GM21381 (cell line): ENCODE measurements around the gene TPRKB.
"Not testable (repeated sequence)": the region's sequence is repeated elsewhere in the genome, so short reads cannot be mapped to it uniquely, and the experiment has no call there.

ENCODE experiments used
- ATAC-seq: cut with Tn5 transposase; IDR thresholded peaks from one replicate; pipeline ENCODE4 v1.9.1; 2021; ENCODE audit warnings: mild to moderate bottlenecking, moderate library complexity; ENCODE audit not compliant: unreplicated experiment

The TPRKB gene

DNA sequence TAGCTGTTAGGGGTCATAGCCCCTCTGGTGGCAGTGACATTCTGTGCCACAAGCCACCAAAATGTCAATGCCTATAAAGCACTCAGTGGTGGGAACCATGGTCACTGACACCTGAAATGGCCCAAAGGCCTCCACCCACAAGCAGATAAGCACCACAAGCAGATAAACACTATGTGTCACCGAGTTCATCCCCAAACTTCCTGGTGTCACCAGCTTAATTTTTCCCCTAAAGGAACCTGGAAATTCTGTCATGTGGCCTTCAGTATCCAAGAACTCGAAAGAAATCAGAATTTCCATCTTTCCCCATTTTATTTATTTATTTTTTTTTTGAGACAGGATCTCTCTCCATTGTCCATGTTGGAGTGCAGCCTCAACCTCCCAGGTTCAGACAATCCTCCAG lies 3.6 kb upstream of the TPRKB start:
- no peak for ATAC-seq

DNA sequence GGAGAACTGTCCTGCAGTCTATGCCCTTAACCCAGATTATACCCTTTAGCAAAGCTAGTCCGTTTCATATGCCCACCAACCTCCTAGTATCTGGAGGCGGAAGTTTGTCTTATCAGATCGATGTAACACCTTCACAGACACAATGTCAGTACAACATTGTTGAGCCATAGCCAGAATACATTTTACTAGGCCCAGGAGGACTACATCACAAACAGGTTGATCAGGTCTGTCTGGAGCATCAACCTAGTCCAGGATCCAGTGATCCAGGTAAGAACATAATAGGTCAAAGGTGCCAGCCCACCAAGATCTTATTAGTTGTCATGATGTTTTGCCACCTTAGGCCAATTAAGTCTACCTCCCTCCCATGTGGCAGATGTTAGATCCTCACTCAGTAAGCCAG lies 2.0 kb upstream of the TPRKB start:
- no peak for ATAC-seq

DNA sequence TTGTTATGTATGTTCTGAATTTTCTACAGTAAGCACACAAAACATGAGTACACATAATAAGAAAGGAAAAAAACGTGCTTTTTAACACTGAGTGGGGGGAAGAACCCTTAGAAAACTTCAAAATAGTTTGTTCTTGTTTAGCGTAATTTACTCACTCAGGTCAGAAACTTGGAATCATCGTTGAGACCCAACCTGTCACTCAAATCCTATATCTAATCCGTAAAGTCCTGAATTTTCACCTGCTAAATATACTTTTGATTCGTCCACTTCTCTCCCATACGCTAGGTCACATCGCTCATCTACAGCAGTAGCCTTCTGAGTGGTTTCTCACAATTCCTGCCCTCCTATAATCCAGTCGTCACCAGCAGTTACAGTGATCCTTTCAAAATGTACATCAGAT lies 767 bp downstream of the TPRKB start:
- ATAC-seq = no peak

DNA sequence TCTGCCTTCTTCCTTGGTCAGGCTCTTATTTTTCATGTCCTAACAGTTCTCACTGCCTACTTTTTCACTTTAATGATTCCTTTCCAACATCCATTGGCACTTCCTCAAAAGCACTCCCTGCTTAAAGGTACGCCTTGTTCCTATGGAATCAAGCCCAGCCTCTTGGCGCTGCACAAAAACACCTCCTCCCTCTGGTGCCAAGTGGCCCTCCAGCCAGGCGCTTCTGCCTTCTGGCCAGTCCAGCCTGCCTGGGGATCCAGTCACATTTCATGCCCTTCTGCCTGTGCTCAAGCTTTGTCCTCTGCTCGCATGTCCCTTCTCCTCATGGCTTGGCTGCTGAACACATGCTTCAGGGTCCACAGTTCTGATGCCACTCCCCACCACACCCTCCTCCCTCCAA lies 6.3 kb downstream of the TPRKB start:
- no peak for ATAC-seq

DNA sequence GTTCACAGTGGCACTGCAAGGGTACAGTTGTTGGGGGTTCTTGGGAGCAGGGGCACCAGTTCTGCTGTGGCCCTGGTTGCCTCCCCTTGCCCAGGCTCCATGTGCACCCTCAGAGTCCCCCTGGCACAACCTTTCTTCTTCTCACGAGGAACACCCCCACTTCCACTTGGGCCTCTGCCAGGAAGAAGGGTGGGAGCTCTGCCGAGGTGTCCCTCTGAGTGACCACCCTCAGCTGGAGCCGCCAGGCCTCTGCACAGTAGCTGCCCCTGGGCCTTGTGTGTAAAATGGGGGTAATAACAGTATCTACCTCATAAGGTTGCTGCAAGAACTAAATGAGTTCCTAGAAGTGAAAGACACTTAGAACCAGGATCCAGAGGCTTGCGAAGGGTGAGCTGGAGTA lies 8.4 kb downstream of the TPRKB start:
- no peak for ATAC-seq

DNA sequence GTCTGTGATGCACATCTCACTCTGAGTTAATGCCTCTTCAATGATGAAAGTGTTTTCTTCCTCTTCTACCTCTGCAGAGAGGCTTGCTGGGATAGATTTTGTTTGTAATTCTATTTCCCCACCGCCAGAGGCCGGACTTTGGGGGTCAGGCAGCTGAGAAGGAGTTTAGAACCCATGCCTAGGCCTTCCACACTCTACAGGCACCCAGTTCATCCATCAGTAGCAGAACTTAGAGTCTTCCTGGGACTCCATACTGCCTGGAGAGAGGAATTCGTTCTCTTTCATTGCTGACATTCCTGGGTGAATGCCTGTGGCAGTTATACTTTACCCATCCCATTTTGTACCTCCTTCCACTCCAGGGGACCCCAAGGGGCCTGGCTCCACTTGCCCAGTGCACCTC lies 9.1 kb downstream of the TPRKB start:
- no peak for ATAC-seq

DNA sequence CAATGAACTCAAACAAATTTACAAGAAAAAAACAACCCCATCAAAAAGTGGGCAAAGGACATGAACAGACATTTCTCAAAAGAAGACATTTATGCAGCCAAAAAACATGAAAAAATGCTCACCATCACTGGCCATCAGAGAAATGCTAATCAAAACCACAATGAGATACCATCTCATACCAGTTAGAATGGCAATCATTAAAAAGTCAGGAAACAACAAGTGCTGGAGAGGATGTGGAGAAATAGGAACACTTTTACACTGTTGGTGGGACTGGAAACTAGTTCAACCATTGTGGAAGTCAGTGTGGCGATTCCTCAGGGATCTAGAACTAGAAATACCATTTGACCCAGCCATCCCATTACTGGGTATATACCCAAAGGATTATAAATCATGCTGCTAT lies 10.5 kb downstream of the TPRKB start:
- not testable (repeated sequence) for ATAC-seq

DNA sequence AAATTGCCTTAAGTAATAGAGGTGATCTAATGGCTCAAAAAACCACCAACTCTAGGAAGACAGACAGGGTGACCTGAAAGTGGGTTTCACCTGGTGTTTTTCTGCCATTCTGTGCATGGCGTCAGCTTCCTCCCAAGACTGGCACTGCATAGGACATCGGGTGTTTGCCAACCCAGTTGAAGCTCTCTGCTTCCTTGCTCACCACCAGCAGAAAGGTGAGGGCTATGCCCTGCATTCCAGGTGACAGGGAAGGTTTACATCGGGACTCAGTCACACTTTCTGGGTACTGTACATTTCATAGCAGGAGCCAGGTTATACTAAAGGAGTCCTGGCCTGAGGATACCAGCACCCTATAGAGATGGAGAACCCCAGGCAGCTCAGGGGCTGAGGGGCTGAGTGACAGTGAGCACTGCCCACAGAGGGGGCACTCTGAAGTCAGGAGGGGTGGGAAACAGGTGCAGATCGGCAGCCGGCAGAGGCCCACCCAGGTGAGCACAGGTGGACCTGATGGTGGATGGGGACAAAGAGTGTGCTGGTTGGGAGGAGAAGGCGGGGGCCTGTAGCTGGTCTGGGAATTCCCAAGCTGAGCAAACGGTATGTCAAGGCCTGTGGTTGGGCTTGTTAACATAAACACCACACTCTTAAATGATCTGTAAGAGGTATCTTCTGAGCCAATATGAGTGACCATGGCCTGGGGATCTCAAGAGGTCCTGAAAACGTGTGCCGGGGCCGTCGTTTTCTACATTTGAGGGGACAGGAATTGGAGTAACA lies 18.1 kb downstream of the TPRKB start:
- ATAC-seq = no peak

DNA sequence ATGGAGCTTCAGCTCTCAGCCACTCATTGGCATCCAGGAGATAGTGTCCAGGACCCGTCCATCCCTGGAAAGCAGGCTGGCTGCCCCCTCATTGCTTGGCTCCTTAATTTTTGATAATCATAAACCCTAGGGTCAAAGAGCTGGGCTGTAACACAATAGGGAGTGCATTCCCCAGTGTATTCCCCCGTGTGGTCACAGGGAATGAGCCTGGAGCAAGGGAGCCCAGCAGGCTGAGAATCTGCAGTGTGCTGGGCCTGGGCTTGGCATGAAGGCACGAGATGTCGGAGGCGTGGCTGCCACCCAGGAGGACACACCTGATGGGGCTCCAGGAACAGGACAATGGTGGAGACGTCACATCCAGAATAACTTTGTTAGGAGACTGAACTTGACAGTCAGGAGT lies 18.7 kb downstream of the TPRKB start:
- no peak for ATAC-seq

DNA sequence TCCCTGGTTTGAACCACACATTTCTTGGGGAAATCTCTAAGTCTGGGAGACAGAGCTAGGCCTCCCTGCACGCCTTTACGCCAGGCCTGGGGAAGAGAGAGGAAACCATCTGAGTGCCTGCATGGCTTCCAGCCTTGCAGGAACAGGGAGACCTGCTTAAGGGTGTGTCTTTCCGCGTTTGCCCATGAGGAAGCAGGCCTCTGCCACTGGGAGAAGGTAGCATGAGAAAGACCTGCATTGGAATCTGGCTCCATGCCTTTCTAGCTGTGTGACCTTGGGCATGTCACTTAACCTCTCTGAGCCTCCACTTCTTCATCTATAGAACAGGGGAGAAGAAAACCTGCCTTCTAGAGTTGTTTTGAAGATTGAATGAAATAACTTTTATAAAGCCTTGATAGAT lies 19.4 kb downstream of the TPRKB start:
- ATAC-seq = not testable (repeated sequence)

DNA sequence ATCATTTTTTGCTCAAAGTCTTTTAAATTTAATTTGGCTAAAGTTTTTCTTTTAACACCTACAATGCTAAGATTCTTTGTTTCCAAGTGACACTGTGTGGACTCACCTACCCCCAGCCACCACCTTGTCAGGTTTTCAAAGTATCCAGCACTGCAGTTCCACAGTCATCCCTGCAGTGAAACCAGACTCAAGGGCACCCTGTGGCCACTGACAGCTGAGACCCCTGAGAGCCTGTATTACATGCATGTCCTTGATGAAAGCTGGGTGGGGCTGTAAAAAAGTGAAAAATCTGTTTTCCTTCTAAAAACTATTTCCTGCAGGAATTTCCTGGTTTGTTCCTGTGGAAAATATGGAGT lies 19.9 kb downstream of the TPRKB start:
- ATAC-seq = no peak

DNA sequence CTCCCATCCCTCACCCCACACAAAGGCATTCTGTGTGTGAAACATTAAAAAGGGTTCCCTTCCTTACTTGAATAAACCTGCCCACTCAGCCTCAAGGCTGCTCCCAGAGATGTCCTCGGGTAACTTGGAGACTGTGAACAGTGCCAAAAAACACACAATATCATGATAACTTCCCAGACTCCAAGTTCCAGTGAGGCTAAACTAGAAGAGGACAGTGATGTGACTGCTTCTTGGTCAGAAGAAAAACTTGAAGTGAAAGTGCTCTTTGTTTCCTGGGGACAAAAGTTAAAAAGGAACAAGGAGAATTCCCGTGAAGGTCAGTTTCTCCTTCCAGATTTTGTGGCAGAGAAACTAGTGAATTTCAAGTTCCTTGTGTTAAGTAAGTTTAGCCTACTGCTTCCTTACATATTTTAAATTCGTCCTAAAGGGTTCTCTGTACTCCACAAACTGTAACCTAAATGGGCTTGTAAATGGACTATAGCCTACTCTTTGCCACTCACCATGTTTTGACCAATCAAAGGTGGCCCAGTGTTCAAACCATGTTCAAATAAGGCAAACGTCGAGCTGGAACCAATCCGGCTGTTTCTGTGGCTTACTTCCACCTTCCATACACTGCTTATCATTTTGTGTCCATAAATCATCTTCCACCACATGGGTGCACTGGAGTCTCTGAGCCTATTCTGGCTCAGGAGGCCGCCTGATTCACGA lies 20.4 kb downstream of the TPRKB start:
- no peak for ATAC-seq

DNA sequence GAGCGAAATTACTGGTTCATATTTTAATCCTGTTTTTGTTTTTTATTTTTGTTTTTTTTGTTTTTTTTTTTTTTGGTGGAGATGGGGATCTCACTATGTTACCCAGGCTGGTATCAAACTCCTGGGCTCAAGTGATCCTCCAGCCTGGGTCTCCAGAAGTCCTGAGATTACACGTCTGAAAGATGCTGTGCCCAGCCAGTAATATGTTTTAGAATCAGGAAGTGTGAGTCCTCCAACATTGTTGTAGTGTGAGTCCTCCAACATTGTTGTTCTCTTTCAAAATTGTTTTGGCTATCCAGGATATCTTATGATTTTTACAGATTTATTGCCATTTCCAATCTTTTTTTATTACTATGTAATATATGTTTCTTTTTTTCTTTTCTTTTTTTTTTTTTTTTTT lies 23.1 kb downstream of the TPRKB start:
- ATAC-seq = no peak

DNA sequence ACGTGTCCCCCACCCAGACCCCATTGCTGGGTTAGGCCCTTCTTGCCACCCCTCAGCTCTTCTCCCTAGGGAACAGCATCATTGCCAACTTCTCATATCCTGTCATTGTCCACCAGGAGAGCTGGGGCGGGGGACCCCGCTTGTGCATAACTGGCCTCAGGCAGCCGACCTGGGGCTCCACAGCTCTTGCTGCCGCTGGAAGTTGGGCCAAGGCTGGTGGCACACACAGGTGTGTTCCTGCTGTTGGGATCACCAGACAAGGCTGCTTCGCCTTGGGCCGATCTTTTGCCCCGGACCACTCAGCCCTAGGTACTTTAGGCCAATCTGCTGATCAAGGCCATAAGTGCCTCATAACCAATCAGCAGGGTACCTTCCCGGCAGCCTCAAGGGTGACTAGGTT lies 28.6 kb downstream of the TPRKB start:
- no peak for ATAC-seq

DNA sequence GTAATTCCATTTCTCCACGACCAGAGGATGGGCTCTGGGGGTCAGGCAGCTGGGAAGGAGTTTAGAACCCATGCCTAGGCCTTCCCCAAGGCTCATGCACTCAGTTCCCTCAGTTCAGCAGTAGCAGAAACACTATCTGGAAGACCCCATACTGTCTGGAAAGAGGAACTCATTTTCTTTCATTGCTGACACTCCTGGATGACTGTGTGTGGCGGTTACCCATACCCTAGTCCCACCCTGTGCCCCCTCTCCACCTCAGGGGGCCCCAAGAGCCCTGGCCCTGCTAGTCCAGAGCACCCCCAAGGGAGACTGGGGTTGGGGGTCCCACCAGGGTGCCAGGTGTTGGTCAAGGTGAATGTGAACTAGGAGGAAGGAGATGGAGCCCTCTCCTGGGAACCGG lies 29.5 kb downstream of the TPRKB start:
- ATAC-seq = no peak

DNA sequence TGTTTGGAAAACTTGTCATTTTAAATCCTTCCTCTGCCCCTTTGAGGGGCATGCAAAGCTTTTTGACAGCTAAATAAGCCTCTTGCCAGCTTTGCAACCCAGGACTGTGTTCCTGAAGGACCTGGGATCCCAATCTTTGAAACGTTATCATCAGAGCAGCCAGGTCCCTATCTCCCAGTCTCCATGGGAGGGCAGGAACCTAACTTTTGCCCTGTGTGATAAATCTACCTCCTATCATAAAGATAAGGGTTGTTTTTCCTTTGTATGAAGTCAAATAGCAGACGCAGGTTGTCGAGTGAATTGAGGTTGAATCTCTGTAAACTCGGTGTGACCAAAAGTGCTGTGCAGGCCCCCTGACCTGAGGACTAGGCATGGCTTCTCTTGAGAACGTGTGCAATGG lies 30.1 kb downstream of the TPRKB start:
- no peak for ATAC-seq

DNA sequence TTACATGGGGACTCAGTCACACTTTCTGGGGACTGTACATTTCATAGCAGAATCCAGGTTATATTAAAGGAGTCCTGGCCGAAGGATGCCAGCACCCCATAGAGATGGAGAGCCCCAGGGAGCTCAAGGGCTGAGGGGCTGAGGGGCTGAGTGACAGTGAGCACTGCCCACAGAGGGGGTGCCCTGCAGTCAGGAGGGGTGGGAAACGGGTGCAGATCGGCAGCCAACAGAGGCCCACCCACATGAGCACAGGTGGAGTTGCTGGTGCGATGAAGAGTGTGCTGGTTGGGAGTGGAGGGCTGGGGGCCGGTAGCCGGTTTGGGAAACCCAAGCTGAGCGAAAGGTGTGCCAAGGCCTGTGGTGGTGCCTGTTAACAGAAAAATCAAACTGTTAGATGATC lies 32.1 kb downstream of the TPRKB start:
- ATAC-seq = no peak

DNA sequence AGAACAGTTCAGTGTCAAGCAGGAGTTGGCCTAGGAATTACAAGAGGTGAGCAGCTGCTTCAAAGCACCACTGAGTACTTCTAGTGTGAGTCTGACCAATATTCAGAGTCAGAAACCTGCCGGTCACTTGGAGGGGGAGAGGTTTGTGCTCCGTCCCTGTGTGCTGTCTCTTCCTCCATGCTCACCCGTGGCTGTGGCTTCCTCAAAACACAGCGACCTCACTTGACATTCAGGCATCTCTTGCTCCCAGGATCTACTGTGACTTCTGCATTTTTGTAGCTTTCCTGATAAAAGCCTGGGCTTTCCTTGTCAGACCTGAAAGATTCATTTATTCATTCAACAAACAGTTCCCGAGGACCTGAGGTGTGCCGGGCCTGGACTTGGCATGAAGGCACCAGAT lies 32.9 kb downstream of the TPRKB start:
- ATAC-seq = no peak

DNA sequence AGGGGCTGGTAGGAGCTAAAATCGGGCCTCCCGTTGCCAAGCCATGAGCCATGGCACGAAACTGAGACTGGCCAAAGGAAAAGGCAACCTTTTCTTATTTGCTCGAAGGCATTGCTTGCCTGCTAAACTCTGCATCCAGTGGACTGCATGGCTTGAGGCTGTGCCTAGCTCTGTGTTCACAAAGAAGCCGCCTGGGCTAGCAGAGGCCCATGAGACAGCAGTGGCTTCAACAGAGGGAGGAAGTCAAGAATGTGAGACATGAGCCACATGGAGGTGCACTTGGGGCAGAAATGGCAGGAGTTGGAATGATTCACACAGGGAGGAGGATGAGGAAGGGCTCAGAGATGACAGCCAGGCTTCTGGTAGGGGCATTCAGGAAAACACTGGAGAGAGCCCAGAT lies 33.5 kb downstream of the TPRKB start:
- no peak for ATAC-seq

DNA sequence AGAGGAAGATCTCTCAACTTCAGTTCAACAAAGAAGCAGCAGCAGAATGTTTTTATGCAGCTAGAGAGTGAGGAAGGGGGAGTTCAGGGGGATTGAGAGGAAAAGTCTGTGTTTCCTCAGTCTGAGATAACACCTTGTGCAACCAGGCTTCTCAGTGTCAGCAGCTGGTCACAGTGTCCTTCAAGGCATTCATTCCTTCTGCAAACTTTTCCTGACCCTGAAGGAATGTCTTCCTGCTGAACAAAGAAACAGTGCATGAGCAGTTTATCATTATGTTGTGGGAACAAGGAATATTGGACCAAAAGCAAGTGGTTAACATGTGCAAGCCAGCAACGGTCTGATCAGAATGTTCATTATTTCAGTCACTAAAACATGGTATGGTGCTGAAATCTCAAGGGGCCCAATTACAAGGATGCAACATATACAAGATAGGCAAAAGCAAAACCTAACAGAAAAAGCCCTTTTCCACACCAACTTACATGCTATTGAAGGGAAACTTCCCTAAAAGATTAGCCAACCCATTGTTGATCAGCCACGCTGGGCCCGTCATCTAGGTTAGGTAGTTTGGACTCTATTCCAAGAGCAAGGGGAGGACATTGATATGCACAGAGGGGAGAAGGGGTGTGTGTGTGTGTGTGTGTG lies 34.2 kb downstream of the TPRKB start:
- not testable (repeated sequence) for ATAC-seq

DNA sequence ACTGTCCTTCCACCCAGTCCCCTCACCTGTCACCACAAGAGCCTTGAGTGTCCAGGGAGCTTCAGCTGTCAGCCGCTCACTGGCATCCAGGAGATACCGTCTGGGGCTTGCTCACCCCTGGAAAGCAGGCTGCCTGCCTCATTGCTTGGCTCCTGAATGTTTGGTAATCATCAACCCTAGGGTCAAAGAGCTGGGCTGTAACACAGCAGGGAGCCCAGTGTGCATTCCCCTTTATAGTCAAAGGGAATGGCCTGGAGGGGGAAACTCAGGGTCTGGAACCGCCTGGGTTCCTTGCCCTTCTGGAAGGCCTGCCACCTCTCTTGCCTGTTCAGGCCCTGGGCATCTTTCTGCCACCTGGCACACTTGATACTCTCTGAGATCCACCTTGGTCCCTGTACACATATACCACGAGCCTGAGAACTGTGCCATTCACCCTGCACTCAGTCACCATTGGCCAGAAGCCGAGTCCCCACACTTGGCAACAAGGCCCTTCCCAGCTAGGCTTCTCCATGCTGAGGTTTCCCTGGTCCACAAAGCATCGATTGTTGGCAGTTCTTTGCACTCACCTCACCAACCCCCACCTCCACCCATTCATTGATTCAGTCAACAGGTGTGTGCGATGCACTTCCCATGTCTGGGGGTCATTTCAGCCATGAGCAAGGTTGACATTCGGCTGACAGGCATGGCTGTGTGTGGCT lies 35.0 kb downstream of the TPRKB start:
- ATAC-seq = no peak

DNA sequence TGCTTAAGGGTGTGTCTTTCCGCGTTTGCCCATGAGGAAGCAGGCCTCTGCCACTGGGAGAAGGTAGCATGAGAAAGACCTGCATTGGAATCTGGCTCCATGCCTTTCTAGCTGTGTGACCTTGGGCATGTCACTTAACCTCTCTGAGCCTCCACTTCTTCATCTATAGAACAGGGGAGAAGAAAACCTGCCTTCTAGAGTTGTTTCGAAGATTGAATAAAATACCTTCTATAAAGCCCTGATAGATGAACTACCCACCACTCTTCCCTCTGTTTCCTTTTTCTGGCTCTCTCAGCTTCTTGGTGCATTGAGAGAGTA lies 35.7 kb downstream of the TPRKB start:
- not testable (repeated sequence) for ATAC-seq
